ENCODE data around the gene TTC32.

Gene TTC32

GRCh38 chr2:19860022-19860421 lies 41.8 kb downstream of the TTC32 start:
- H3K4me2 ChIP-seq (ENCODE audit: low read length): no peak overlapping the region
- no peak overlapping the region for H3K27ac ChIP-seq (ENCODE audit: low read depth, low read length, poor library complexity, severe bottlenecking)
- H3K27me3 ChIP-seq (ENCODE audit: insufficient read depth, low read length): no peaks in the 10 kb centered on the region

GRCh38 chr2:19859565-19859964 lies 42.2 kb downstream of the TTC32 start:
- Histone ChIP-seq H3K9me2 (ENCODE audit: low read depth, low read length) (no peaks in the 10 kb centered on the region), H2AFZ (ENCODE audit: low read length) (no peak overlapping the region), H3F3A (ENCODE audit: insufficient read depth, low read length) (no peaks in the 10 kb centered on the region)

More at GRCh38 chr2:19860022-19860421, 41.8 kb downstream of the TTC32 start:
- no peak for TF ChIP-seq CTCF (IDR thresholded peaks at IDR 0.05; ENCODE audit: low read length)
- TF ChIP-seq EZH2 (IDR thresholded peaks at IDR 0.05; ENCODE audit: borderline replicate concordance, low read length): no peak
- H3K4me3 ChIP-seq (ENCODE audit: low read depth, low read length, poor library complexity, severe bottlenecking): no peak overlapping the region
- H3K9me2 ChIP-seq (ENCODE audit: low read depth, low read length): no peaks in the 10 kb centered on the region
- no peak overlapping the region for H2AFZ ChIP-seq (ENCODE audit: low read length)
- H3K36me3 ChIP-seq (ENCODE audit: insufficient read depth, low read length): no peaks in the 10 kb centered on the region
- H3K79me2 ChIP-seq (ENCODE audit: insufficient read depth, low read length): no peaks in the 10 kb centered on the region
- no peaks in the 10 kb centered on the region for H3K4me1 ChIP-seq (ENCODE audit: insufficient read depth, low read length, severe bottlenecking)
- H3K9ac ChIP-seq (ENCODE audit: low read length): no peak overlapping the region
- no peaks in the 10 kb centered on the region for H3K9me3 ChIP-seq (ENCODE audit: low read length)
- no peaks in the 10 kb centered on the region for H3F3A ChIP-seq (ENCODE audit: insufficient read depth, low read length)
- no peaks in the 10 kb centered on the region for H4K20me1 ChIP-seq (ENCODE audit: insufficient read depth, low read length)

GRCh38 chr2:19857806-19858205 lies 44.0 kb downstream of the TTC32 start:
- Histone ChIP-seq H2AFZ (ENCODE audit: low read length) (no peak overlapping the region), H3K27ac (ENCODE audit: low read depth, low read length, poor library complexity, severe bottlenecking) (no peak overlapping the region), H3K9ac (ENCODE audit: low read length) (no peak overlapping the region), H3K4me3 (ENCODE audit: low read depth, low read length, poor library complexity, severe bottlenecking) (no peak overlapping the region), H3K79me2 (ENCODE audit: insufficient read depth, low read length) (no peaks in the 10 kb centered on the region), H3K4me2 (ENCODE audit: low read length) (no peak overlapping the region), H3K9me2 (ENCODE audit: low read depth, low read length) (no peaks in the 10 kb centered on the region), H3K27me3 (ENCODE audit: insufficient read depth, low read length) (no peaks in the 10 kb centered on the region), H3K4me1 (ENCODE audit: insufficient read depth, low read length, severe bottlenecking) (no peaks in the 10 kb centered on the region), H3K9me3 (ENCODE audit: low read length) (no peaks in the 10 kb centered on the region), H3K36me3 (ENCODE audit: insufficient read depth, low read length) (no peaks in the 10 kb centered on the region), H3F3A (ENCODE audit: insufficient read depth, low read length) (no peaks in the 10 kb centered on the region), H4K20me1 (ENCODE audit: insufficient read depth, low read length) (no peaks in the 10 kb centered on the region)
- TF ChIP-seq EZH2 (IDR thresholded peaks at IDR 0.05; ENCODE audit: borderline replicate concordance, low read length): no peak
- TF ChIP-seq CTCF (IDR thresholded peaks at IDR 0.05; ENCODE audit: low read length): no peak

More at GRCh38 chr2:19859565-19859964, 42.2 kb downstream of the TTC32 start:
- Histone ChIP-seq H4K20me1 (ENCODE audit: insufficient read depth, low read length) (no peaks in the 10 kb centered on the region), H3K9me3 (ENCODE audit: low read length) (no peaks in the 10 kb centered on the region), H3K4me1 (ENCODE audit: insufficient read depth, low read length, severe bottlenecking) (no peaks in the 10 kb centered on the region), H3K9ac (ENCODE audit: low read length) (no peak overlapping the region), H3K79me2 (ENCODE audit: insufficient read depth, low read length) (no peaks in the 10 kb centered on the region), H3K27ac (ENCODE audit: low read depth, low read length, poor library complexity, severe bottlenecking) (no peak overlapping the region), H3K4me3 (ENCODE audit: low read depth, low read length, poor library complexity, severe bottlenecking) (no peak overlapping the region), H3K4me2 (ENCODE audit: low read length) (no peak overlapping the region), H3K36me3 (ENCODE audit: insufficient read depth, low read length) (no peaks in the 10 kb centered on the region), H3K27me3 (ENCODE audit: insufficient read depth, low read length) (no peaks in the 10 kb centered on the region)
- TF ChIP-seq CTCF (IDR thresholded peaks at IDR 0.05; ENCODE audit: low read length) (no peak), EZH2 (IDR thresholded peaks at IDR 0.05; ENCODE audit: borderline replicate concordance, low read length) (no peak)

Data from OCI-LY1 (cell line).